ENCODE measurements around the gene FRMPD3. TPM values are rescaled to one million over a fixed set of nuclear protein-coding genes. Genes with fewer than 3 reads are reported as not detected.

The FRMPD3 gene
- 0.30 TPM for polyA plus RNA-seq
- long read RNA-seq, donor 1: 0 reads
- long read RNA-seq, donor 2: 0 reads
- long read RNA-seq, donor 3: 0 reads
- long read RNA-seq, donor 4: 0 reads
- long read RNA-seq, donor 5: 0 reads
- long read RNA-seq, donor 6: 0 reads
- long read RNA-seq, donor 7: 0 reads
- long read RNA-seq, donor 8: 0 reads
- long read RNA-seq, donor 9: 0 reads
- long read RNA-seq, donor 10: 0 reads
- long read RNA-seq, donor 11: 0 reads

DNA sequence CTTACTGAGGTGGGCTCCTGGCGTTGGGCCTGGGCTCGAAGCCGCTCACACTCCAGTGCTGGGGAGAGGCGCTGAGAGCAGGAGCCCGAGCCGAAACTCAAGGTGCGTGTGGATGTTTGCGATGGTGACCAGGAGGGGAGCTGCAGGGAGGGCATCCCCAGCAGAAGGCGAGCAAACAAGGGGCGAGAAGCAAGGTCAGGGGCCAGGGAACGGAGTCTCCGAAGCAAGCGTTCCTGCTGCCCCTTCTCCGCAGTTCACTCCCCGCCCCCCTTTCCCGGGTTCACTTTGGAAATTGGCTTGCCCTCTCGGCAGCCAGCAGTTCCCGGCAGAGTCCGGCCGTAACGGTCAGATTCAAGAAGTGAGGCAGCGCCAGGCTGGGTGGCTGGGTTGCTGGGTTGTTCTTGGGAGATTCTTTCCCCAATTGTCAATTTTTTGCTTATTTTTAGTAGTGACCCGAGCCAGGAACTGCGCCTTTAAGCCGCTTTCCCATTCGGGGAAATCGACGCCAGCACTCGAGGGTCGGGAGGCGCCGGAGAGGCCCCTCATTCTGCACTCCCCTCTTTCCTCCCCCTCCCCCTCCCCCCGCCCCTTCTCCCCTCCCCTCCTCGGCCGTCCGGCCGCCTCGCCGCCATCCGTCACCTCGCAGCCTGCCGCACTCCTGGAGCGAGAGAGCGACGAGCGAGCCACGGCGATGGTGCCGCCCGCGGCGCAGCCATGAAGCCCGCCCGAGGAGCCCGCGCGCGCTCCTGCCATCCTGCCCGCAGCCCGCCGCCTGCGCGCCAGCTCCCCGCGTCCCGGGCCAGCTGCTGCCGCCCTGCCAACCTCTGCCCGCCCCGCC lies at the start of gene FRMPD3:
TSS of gene FRMPD3 (plus strand) at position 655 of the 838 bp plus-strand sequence. CDS start 76,937 bp downstream, outside the sequence.
- DNase-seq: peak in 1 of 2 donors; percentile 16
- H3K4me3 ChIP-seq (ENCODE audit: low read length): peak within 1 kb of the TSS; percentile 24
- WGBS (ENCODE audit: insufficient coverage, low lambda C conversion rate): no CpG with 5 or more reads among the region's 69 CpGs
- H3K27me3 ChIP-seq (ENCODE audit: control insufficient read depth, insufficient read depth, low read length): peaks cover 50% of the 10 kb centered on the region
- H3K4me1 ChIP-seq (ENCODE audit: control insufficient read depth, insufficient read depth, low read length): no peaks in the 10 kb centered on the region
- no peaks in the 10 kb centered on the region for H3K9me3 ChIP-seq (ENCODE audit: control insufficient read depth, low read depth, low read length)
- H3K27ac ChIP-seq (ENCODE audit: low read length): no peak within 1 kb of the TSS
- no peaks in the 10 kb centered on the region for H3K36me3 ChIP-seq (ENCODE audit: control insufficient read depth, insufficient read depth, low read length)

DNA sequence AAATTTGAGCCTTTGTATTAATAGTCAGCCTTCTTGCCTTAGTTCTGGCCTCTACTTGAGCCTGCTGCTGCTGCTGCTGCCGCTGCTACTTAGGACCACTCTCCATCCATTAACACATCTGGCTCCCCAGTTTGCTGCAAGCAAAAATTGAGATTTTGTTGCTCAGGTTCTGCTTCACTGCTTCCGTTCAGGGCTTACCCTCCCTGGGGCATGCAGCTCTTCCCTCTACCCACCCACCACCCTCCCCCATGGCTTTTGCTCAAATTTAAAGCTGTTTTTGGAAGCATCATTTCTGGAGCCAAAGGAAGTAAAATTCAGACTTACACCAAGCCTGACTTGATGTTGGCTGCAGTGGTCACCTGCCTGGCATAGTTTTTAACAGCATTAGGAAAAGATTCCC lies 28.9 kb upstream of the FRMPD3 start:
- Histone ChIP-seq H3K27me3 (ENCODE audit: control insufficient read depth, insufficient read depth, low read length) (no peaks in the 10 kb centered on the region), H3K4me1 (ENCODE audit: control insufficient read depth, insufficient read depth, low read length) (no peaks in the 10 kb centered on the region), H3K4me3 (ENCODE audit: low read length) (no peak overlapping the region), H3K9me3 (ENCODE audit: control insufficient read depth, low read depth, low read length) (no peaks in the 10 kb centered on the region), H3K36me3 (ENCODE audit: control insufficient read depth, insufficient read depth, low read length) (no peaks in the 10 kb centered on the region), H3K27ac (ENCODE audit: low read length) (no peak overlapping the region)
- no peak for DNase-seq
- no CpG with 5 or more reads among the region's 2 CpGs for WGBS (ENCODE audit: insufficient coverage, low lambda C conversion rate)

DNA sequence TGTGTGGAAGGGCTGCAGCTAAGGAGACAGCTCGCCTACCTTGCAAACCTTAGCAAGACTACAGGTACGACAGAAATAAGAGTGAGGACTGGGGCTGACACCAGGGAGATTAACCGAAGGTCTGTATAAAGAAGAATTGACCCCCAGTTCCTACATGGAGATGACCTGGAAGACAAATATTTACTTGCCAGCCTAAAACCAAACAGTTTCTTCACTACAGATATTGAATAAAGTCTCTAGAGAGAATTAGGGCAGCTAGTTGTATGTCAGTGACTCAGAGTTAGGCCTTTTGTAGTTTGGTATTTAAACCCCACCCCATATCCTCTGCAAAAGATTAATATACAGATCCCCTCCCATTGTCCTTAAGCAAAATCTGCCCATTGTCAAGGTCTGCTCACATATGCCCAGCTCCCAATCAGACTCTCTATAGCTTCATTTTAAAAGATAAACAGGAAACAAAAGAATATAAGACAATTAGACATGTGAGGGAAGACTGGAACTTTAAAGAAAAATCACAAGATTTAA lies 28.1 kb upstream of the FRMPD3 start:
- H3K27ac ChIP-seq (ENCODE audit: low read length): no peak overlapping the region
- H3K4me1 ChIP-seq (ENCODE audit: control insufficient read depth, insufficient read depth, low read length): no peaks in the 10 kb centered on the region
- no peaks in the 10 kb centered on the region for H3K9me3 ChIP-seq (ENCODE audit: control insufficient read depth, low read depth, low read length)
- H3K27me3 ChIP-seq (ENCODE audit: control insufficient read depth, insufficient read depth, low read length): no peaks in the 10 kb centered on the region
- no peak for DNase-seq
- H3K4me3 ChIP-seq (ENCODE audit: low read length): no peak overlapping the region
- no peaks in the 10 kb centered on the region for H3K36me3 ChIP-seq (ENCODE audit: control insufficient read depth, insufficient read depth, low read length)
- no CpG with 5 or more reads among the region's 3 CpGs for WGBS (ENCODE audit: insufficient coverage, low lambda C conversion rate)

DNA sequence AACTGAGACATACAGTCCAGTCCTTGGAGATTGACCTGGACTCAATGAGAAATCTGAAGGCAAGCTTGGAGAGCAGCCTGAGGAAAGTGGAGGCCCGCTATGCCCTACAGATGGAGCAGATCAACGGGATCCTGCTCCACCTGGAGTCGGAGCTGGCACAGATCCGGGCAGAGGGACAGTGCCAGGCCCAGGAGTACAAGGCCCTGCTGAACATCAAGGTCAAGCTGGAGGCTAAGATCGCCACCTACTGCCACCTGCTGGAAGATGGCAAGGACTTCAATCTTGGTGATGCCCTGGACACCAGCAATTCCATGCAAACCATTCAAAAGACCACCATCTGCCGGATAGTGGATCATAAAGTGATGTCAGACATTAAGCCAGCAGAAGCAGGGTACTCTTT lies 20.4 kb upstream of the FRMPD3 start:
- no peaks in the 10 kb centered on the region for H3K9me3 ChIP-seq (ENCODE audit: control insufficient read depth, low read depth, low read length)
- no peak for DNase-seq
- WGBS (ENCODE audit: insufficient coverage, low lambda C conversion rate): no CpG with 5 or more reads among the region's 6 CpGs
- no peak overlapping the region for H3K27ac ChIP-seq (ENCODE audit: low read length)
- H3K27me3 ChIP-seq (ENCODE audit: control insufficient read depth, insufficient read depth, low read length): no peaks in the 10 kb centered on the region
- no peaks in the 10 kb centered on the region for H3K36me3 ChIP-seq (ENCODE audit: control insufficient read depth, insufficient read depth, low read length)
- no peaks in the 10 kb centered on the region for H3K4me1 ChIP-seq (ENCODE audit: control insufficient read depth, insufficient read depth, low read length)
- H3K4me3 ChIP-seq (ENCODE audit: low read length): no peak overlapping the region

DNA sequence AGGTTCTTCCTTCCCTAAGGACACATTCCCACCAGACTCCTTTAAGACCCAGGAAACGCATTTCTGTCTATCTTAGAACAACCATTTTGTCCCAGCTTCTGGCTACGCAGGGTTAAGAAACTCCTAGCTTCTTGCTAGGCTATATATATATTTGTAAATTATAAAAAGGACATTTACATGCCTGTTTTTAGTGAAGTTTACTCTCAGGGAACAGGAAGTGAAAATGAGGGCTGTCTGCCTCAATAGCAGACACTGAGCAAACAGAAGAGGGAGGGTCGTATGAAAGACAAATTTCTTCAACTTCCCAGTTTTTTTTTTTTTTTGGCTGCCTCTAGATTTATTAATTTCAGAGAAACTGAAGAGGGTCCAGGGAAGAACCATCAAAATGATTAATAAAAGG lies 9.3 kb upstream of the FRMPD3 start:
- no peak for DNase-seq
- H3K36me3 ChIP-seq (ENCODE audit: control insufficient read depth, insufficient read depth, low read length): no peaks in the 10 kb centered on the region
- WGBS (ENCODE audit: insufficient coverage, low lambda C conversion rate): no CpG with 5 or more reads among the region's 3 CpGs

DNA sequence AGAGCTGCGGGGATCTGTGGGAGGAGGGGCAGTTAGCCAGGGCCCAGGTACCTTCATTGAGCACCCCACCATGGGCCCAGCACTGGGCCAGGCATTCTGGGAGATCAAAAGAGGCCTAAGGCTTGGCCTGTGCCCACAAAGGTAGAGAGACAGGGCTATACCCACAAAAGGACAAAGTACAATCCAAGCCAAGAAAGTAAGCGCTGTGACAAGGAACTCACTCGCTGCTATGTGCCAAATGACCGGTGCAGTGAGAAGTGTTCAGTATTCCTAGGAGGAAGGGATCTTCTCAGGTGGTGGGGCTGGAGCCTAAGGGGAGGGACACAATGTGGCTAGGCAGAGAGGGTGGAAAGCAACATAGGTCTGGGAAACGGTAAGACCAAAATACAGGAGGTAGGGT lies 8.8 kb upstream of the FRMPD3 start:
- H3K4me1 ChIP-seq (ENCODE audit: control insufficient read depth, insufficient read depth, low read length): no peaks in the 10 kb centered on the region
- no peaks in the 10 kb centered on the region for H3K9me3 ChIP-seq (ENCODE audit: control insufficient read depth, low read depth, low read length)
- DNase-seq: peak in 1 of 2 donors; percentile 19
- H3K4me3 ChIP-seq (ENCODE audit: low read length): no peak overlapping the region
- no peaks in the 10 kb centered on the region for H3K36me3 ChIP-seq (ENCODE audit: control insufficient read depth, insufficient read depth, low read length)
- no CpG with 5 or more reads among the region's 5 CpGs for WGBS (ENCODE audit: insufficient coverage, low lambda C conversion rate)
- no peak overlapping the region for H3K27ac ChIP-seq (ENCODE audit: low read length)
- no peaks in the 10 kb centered on the region for H3K27me3 ChIP-seq (ENCODE audit: control insufficient read depth, insufficient read depth, low read length)

More for the DNA sequence above, 9.3 kb upstream of the FRMPD3 start:
- Histone ChIP-seq H3K27ac (ENCODE audit: low read length) (no peak overlapping the region), H3K9me3 (ENCODE audit: control insufficient read depth, low read depth, low read length) (no peaks in the 10 kb centered on the region), H3K4me1 (ENCODE audit: control insufficient read depth, insufficient read depth, low read length) (no peaks in the 10 kb centered on the region), H3K27me3 (ENCODE audit: control insufficient read depth, insufficient read depth, low read length) (no peaks in the 10 kb centered on the region), H3K4me3 (ENCODE audit: low read length) (no peak overlapping the region)

DNA sequence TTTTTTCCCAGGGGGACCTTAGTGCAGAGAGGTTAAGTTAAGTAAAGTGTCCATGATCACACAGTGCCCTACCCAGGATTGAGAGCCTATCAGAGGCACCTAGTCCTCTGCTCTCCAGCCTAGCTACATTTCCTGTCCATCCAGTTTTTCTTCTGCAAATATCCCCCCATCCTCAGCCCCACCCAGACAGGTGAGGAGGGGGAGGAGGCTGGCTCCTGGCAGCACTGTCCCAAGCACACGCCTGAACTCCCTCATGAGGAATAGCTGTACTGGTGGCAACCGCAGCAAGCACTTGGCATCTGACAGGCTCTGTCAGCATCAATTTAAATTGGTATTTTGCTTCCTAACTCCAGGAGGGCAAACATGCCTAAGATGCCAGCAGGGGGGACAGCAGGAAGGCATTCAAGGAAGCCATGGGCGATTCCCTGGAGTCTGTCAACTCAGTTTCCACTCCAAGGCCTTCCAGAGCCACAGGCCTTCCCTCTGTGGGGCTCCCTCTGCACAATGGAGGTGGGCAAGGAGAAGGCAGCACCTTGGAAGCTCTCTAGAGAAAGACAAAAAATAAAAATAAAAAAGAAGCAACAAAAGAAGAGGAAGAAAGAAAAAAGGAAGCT lies 6.4 kb upstream of the FRMPD3 start:
- Histone ChIP-seq H3K36me3 (ENCODE audit: control insufficient read depth, insufficient read depth, low read length) (no peaks in the 10 kb centered on the region), H3K4me3 (ENCODE audit: low read length) (no peak overlapping the region), H3K4me1 (ENCODE audit: control insufficient read depth, insufficient read depth, low read length) (no peaks in the 10 kb centered on the region), H3K9me3 (ENCODE audit: control insufficient read depth, low read depth, low read length) (no peaks in the 10 kb centered on the region), H3K27ac (ENCODE audit: low read length) (no peak overlapping the region), H3K27me3 (ENCODE audit: control insufficient read depth, insufficient read depth, low read length) (peaks cover 7% of the 10 kb centered on the region)
- peak in 1 of 2 donors; percentile 21 for DNase-seq
- no CpG with 5 or more reads among the region's 3 CpGs for WGBS (ENCODE audit: insufficient coverage, low lambda C conversion rate)

DNA sequence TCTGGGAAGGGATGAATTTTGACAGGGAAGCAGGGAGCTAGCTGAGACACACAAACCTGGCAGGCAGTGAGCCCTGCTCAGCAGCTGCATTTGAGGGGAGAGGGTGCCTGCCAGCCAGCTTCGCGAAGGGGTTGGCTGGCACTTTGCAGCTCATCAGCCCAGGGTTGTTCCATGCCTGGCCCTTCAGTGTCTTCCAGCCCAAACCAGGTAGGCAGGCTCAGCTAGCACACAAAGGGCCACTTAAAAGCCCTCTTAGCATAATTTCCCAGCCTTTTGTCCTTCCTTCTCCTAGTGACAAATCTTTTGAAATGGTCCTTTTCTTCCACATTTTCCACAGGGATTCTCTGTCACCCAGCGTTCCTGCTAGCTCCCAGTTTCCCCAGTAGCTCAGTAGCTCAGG lies 4.3 kb upstream of the FRMPD3 start:
- no peak for DNase-seq
- Histone ChIP-seq H3K4me3 (ENCODE audit: low read length) (no peak overlapping the region), H3K27me3 (ENCODE audit: control insufficient read depth, insufficient read depth, low read length) (peaks cover 21% of the 10 kb centered on the region), H3K36me3 (ENCODE audit: control insufficient read depth, insufficient read depth, low read length) (no peaks in the 10 kb centered on the region), H3K27ac (ENCODE audit: low read length) (no peak overlapping the region), H3K9me3 (ENCODE audit: control insufficient read depth, low read depth, low read length) (no peaks in the 10 kb centered on the region), H3K4me1 (ENCODE audit: control insufficient read depth, insufficient read depth, low read length) (no peaks in the 10 kb centered on the region)
- WGBS (ENCODE audit: insufficient coverage, low lambda C conversion rate): no CpG with 5 or more reads among the region's 3 CpGs

DNA sequence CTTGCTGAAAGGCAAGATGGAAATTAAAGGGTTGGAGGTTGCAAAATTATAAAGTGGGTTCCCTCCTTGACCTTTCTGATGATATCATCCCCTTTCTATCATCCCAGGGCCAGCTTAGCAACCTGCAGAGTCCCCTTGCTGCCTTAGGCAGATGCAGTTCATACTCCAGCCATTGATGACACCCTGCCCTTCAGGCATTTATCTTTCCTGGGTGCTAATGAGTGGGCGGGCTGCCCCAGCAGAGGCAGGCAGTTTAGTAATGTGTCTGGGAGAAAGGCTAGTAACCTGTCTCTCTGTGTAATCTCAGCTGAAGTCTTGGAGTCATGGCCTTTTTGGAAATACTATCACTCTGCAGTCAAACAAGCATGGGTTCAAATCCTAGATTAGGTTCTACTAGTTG lies 3.8 kb upstream of the FRMPD3 start:
- Histone ChIP-seq H3K27me3 (ENCODE audit: control insufficient read depth, insufficient read depth, low read length) (peaks cover 25% of the 10 kb centered on the region), H3K27ac (ENCODE audit: low read length) (no peak overlapping the region), H3K36me3 (ENCODE audit: control insufficient read depth, insufficient read depth, low read length) (no peaks in the 10 kb centered on the region), H3K4me1 (ENCODE audit: control insufficient read depth, insufficient read depth, low read length) (no peaks in the 10 kb centered on the region), H3K4me3 (ENCODE audit: low read length) (no peak overlapping the region), H3K9me3 (ENCODE audit: control insufficient read depth, low read depth, low read length) (no peaks in the 10 kb centered on the region)
- DNase-seq: no peak
- WGBS (ENCODE audit: insufficient coverage, low lambda C conversion rate): no CpG with 5 or more reads among the region's 1 CpG

DNA sequence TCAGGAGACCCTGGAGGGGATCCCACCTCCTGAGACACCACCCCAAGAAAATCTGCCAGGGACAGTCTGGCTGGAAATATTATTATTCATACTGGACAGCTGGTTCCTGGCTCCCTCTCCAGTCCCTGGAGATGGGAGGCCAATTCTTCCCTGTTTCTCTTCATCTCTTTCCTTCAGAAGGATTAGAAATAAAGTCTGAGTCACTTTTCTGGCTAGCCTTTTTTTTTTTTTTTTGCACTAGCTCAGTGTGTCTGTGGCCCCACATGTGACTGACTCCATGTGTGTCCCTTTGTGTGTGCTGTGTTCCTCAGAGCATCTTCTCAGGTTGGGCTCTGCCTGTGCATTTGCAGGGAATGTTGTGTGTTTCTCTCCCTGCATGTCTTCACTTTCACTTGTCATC lies 1.8 kb upstream of the FRMPD3 start:
- no peak overlapping the region for H3K27ac ChIP-seq (ENCODE audit: low read length)
- H3K4me3 ChIP-seq (ENCODE audit: low read length): no peak overlapping the region
- no peaks in the 10 kb centered on the region for H3K36me3 ChIP-seq (ENCODE audit: control insufficient read depth, insufficient read depth, low read length)
- DNase-seq: no peak
- no peaks in the 10 kb centered on the region for H3K9me3 ChIP-seq (ENCODE audit: control insufficient read depth, low read depth, low read length)
- no peaks in the 10 kb centered on the region for H3K4me1 ChIP-seq (ENCODE audit: control insufficient read depth, insufficient read depth, low read length)
- H3K27me3 ChIP-seq (ENCODE audit: control insufficient read depth, insufficient read depth, low read length): peaks cover 46% of the 10 kb centered on the region
